K562 (cell line): Measurements from ENCODE around the gene APBB2. TPM values are rescaled to one million over a fixed set of nuclear protein-coding genes. Genes with fewer than 3 reads are reported as not detected.

Source experiments
- ATAC-seq: fragments of 200-7000 bp; cut with Tn5 transposase; 3 replicates; pipeline ENCODE4 v1.9.1; 2020; ENCODE audit warnings: moderate library complexity
- BruUV-seq: library from RNA; stranded (reverse); fragments of 400-500 nt; replicated peaks from 2 replicates; lab custom pipeline; 2021; lab: Mats Ljungman, UMichigan
- CTCF ChIA-PET: fragments of 300-600 bp; formaldehyde crosslinking; extraction: SDS; loops from one replicate; lab custom pipeline; 2021; ENCODE audit warnings: low intra/inter-chr PET ratio; lab: Yijun Ruan, JAX
- POLR2A ChIA-PET: fragments of 300-600, 350-650 bp; sonication (Branson Sonifier 250); formaldehyde crosslinking; extraction: SDS; loops from one replicate; lab custom pipeline; 2021; ENCODE audit warnings: antibody characterized with exemption, inconsistent platforms; lab: Yijun Ruan, JAX
- DNase-seq, 4 experiments: peaks; one replicate each; pipeline versions ENCODE4 v3.0.0 to v3.0.0-alpha.2; 2011 to 2018; ENCODE audit warnings: low spot score in 3 of 4, mixed read lengths in 3 of 4; ENCODE audit errors: extremely low read depth in 1 of 4
- FAIRE-seq: peaks from 2 replicates; lab custom pipeline; 2011; peaks lifted over from hg19 to GRCh38; lab: Jason Lieb, UNC
- H2AFZ ChIP-seq: 2 replicates; pipeline ENCODE4 v1.6.0; 2011; ENCODE audit warnings: low read depth, low read length, control low read depth, inconsistent platforms
- H3K27ac ChIP-seq: fragments of 200-600 bp; 3 replicates; pipeline ENCODE4 v1.8.0; 2011; ENCODE audit warnings: low read depth, mild to moderate bottlenecking, control low read depth, inconsistent platforms, low read length, moderate library complexity, mixed read lengths; ENCODE audit errors: extremely low read depth
- H3K27me3 ChIP-seq, 2 experiments: fragments of 300-600 bp in 1 of 2; 2 replicates in 1 of 2; 3 replicates in 1 of 2; pipeline versions ENCODE4 v1.6.0 to v1.8.0; 2011; ENCODE audit warnings: inconsistent platforms in 2 of 2, low read length in 2 of 2, mild to moderate bottlenecking in 1 of 2, mixed read lengths in 1 of 2, moderate library complexity in 1 of 2; ENCODE audit not compliant: control insufficient read depth in 2 of 2, insufficient read depth in 2 of 2
- H3K36me3 ChIP-seq: fragments of 300-600 bp; 3 replicates; pipeline ENCODE4 v1.8.0; 2011; ENCODE audit warnings: mild to moderate bottlenecking, low read length, inconsistent platforms; ENCODE audit not compliant: control insufficient read depth, insufficient read depth
- H3K4me1 ChIP-seq, 2 experiments: fragments of 200-600 bp in 1 of 2; replicated peaks in 1 of 2; 2 replicates in 1 of 2; 3 replicates in 1 of 2; pipeline versions ENCODE4 v1.5.1 to v1.8.0; 2011; ENCODE audit warnings: inconsistent platforms in 2 of 2, low read length in 2 of 2, mild to moderate bottlenecking in 1 of 2, mixed read lengths in 1 of 2, moderate library complexity in 1 of 2; ENCODE audit not compliant: control insufficient read depth in 2 of 2, insufficient read depth in 2 of 2
- H3K4me2 ChIP-seq: 2 replicates; pipeline ENCODE4 v1.6.1; 2011; ENCODE audit warnings: low read length, control low read depth, inconsistent platforms, mixed read lengths; ENCODE audit not compliant: insufficient read depth
- H3K4me3 ChIP-seq: fragments of 200-600 bp; sonication (generic), shearing (Covaris generic); 2 replicates; pipeline ENCODE4 v1.5.1; 2016; ENCODE audit warnings: control low read depth, inconsistent platforms
- H3K79me2 ChIP-seq: fragments of 200-600 bp; 3 replicates; pipeline ENCODE4 v1.8.0; 2011; ENCODE audit warnings: low read length, inconsistent platforms; ENCODE audit not compliant: control insufficient read depth, insufficient read depth
- H3K9ac ChIP-seq, 2 experiments: 2 replicates each; pipeline versions ENCODE4 v1.6.0 to v1.6.1; 2011; ENCODE audit warnings: low read depth in 2 of 2, low read length in 2 of 2, control low read depth in 1 of 2, inconsistent platforms in 1 of 2, mild to moderate bottlenecking in 1 of 2, mixed read lengths in 1 of 2; ENCODE audit not compliant: insufficient read depth in 1 of 2
- H3K9me1 ChIP-seq: one replicate; pipeline ENCODE4 v1.6.0; 2011; ENCODE audit warnings: inconsistent platforms, mild to moderate bottlenecking, low read length, moderate library complexity; ENCODE audit not compliant: control insufficient read depth, insufficient read depth
- H3K9me3 ChIP-seq: replicated peaks from 2 replicates; pipeline ENCODE4 v1.5.1; 2011; ENCODE audit warnings: low read depth, low read length, inconsistent platforms; ENCODE audit not compliant: control insufficient read depth, insufficient read depth
- H4K20me1 ChIP-seq: replicated peaks from 2 replicates; pipeline ENCODE4 v1.6.1; 2011; ENCODE audit warnings: low read length, inconsistent platforms, mixed read lengths; ENCODE audit not compliant: control insufficient read depth, insufficient read depth
- BCLAF1 ChIP-seq, 2 experiments: fragments of 450-650 bp in 1 of 2; IDR thresholded peaks; 2 replicates each; pipeline ENCODE4 v1.6.1; 2011 to 2017; ENCODE audit warnings: low read depth in 2 of 2, antibody characterized with exemption in 1 of 2, borderline replicate concordance in 1 of 2, low read length in 1 of 2, mild to moderate bottlenecking in 1 of 2, mixed read lengths in 1 of 2; ENCODE audit not compliant: control insufficient read depth in 1 of 2
- BDP1 ChIP-seq: IDR thresholded peaks from 3 replicates; pipeline ENCODE4 v1.6.1; 2011; ENCODE audit not compliant: insufficient read length, insufficient read depth
- CBFA2T3 ChIP-seq: fragments of 450-650 bp; IDR thresholded peaks from 2 replicates; pipeline ENCODE4 v1.6.1; 2017
- CHCHD3 ChIP-seq: fragments of 250-450 bp; sonication (Bioruptor Pico); IDR thresholded peaks from 2 replicates; pipeline ENCODE4 v2.1.2; 2022; ENCODE audit warnings: mild to moderate bottlenecking
- EP400 ChIP-seq: fragments of 450-650 bp; IDR thresholded peaks from 2 replicates; pipeline ENCODE4 v1.6.1; 2017; ENCODE audit warnings: antibody characterized with exemption, mild to moderate bottlenecking, moderate library complexity
- FOS ChIP-seq: IDR thresholded peaks from 3 replicates; pipeline ENCODE4 v1.6.1; 2011; ENCODE audit not compliant: insufficient read length; ENCODE audit errors: extremely low read depth
- HDGF ChIP-seq: fragments of 450-650 bp; IDR thresholded peaks from 2 replicates; pipeline ENCODE4 v1.6.1; 2016
- MAX ChIP-seq: sonication (generic); formaldehyde crosslinking; IDR thresholded peaks from 2 replicates; pipeline ENCODE4 v1.9.0; 2022; ENCODE audit warnings: mild to moderate bottlenecking, missing genetic modification reagents
- MAZ ChIP-seq, 2 experiments: fragments of 450-650 bp in 1 of 2; sonication (generic) in 1 of 2; formaldehyde crosslinking; IDR thresholded peaks in 1 of 2; conservative IDR thresholded peaks in 1 of 2; 2 replicates each; pipeline versions ENCODE4 v1.4.0 to v1.5.0; 2020; ENCODE audit warnings: mild to moderate bottlenecking in 1 of 2, missing genetic modification reagents in 1 of 2
- NFYB ChIP-seq: IDR thresholded peaks from 2 replicates; pipeline ENCODE4 v1.6.1; 2011; ENCODE audit warnings: mild to moderate bottlenecking, moderate library complexity; ENCODE audit not compliant: insufficient read length; ENCODE audit errors: extremely low read depth
- RFX1 ChIP-seq: fragments of 450-650 bp; IDR thresholded peaks from 2 replicates; pipeline ENCODE4 v1.6.1; 2016; ENCODE audit warnings: mild to moderate bottlenecking, moderate library complexity
- RREB1 ChIP-seq: fragments of 250-450 bp; sonication (Bioruptor Pico); IDR thresholded peaks from 2 replicates; pipeline ENCODE4 v1.4.0; 2020
- SIRT6 ChIP-seq: IDR thresholded peaks from one replicate; pipeline ENCODE4 v1.6.1; 2012; ENCODE audit warnings: low read depth, mild to moderate bottlenecking, control low read depth, inconsistent platforms, low read length, moderate library complexity
- TEAD4 ChIP-seq, 2 experiments: sonication (generic) in 1 of 2; formaldehyde crosslinking in 1 of 2; IDR thresholded peaks; 2 replicates each; pipeline versions ENCODE4 v1.6.1 to v1.8.0; 2012 to 2022; ENCODE audit warnings: borderline replicate concordance in 1 of 2, inconsistent platforms in 1 of 2, low read length in 1 of 2, mild to moderate bottlenecking in 1 of 2, missing genetic modification reagents in 1 of 2
- WGBS: fragments of 100-300 bp; shearing (Covaris generic); methylation state at CpG from one replicate; pipeline ENCODE4 v1.1.6; 2016; ENCODE audit warnings: low coverage, mixed read lengths; ENCODE audit not compliant: insufficient coverage; ENCODE audit errors: missing lambda C conversion rate; 5-methylcytosine and 5-hydroxymethylcytosine counted together
- in situ Hi-C: fragments of 300-500 bp; cut with MboI; formaldehyde crosslinking; loops from 4 replicates; pipeline ENCODE4 v1.15.0; 2018; ENCODE audit warnings: inconsistent platforms, mixed read lengths
- intact Hi-C: fragments of 100-400 bp; cut with micrococcal nuclease; formaldehyde crosslinking; loops from 2 replicates; pipeline ENCODE4 v1.14.2; 2022
- polyA plus RNA-seq, 8 experiments: library from polyadenylated mRNA; depleted of rRNA in 4 of 8; stranded (reverse) in 5 of 8; unstranded in 3 of 8; fragments of >200 nt; fragmentation: Nextera tagmentation in 2 of 8; fragmentation: Illumina TruSeq in 1 of 8; extraction: Ambion mirVana in 2 of 8; extraction: Trizol in 1 of 8; gene quantifications; 2 replicates each; pipeline versions ENCODE4 v1.2.1 to v1.2.3, GENCODE V29; 2011 to 2014; ENCODE audit warnings: inconsistent platforms in 1 of 8, missing spikeins in 1 of 8
- total RNA-seq, 7 experiments: library from RNA; depleted of rRNA in 6 of 7; stranded (reverse); fragments of >200 nt in 6 of 7; fragmentation: Illumina TruSeq in 2 of 7; extraction: Trizol in 2 of 7; gene quantifications; 2 replicates each; pipeline versions ENCODE4 v1.2.1 to v1.2.3, GENCODE V29; 2011 to 2021; ENCODE audit warnings: low replicate concordance in 1 of 7

Gene APBB2
- total and polyA plus RNA-seq, 9 of the 15 experiments (the other 6 are each of a cell fraction or from before 2014, with no cell fraction given) = 0.08 to 2.1 (median 1.4) TPM

GRCh38 chr4:40878548-40879055 is 335.7 kb downstream of the APBB2 start:
- no peaks in the 10 kb centered on the region for H4K20me1 ChIP-seq
- no peak for ATAC-seq
- intact Hi-C loops = no loop called here
- ChIA-PET CTCF (no interaction called here), POLR2A (no interaction called here)
- WGBS = 8% methylated on average over 6 of the region's 6 CpGs
- no peak overlapping the region for H3K4me2 ChIP-seq
- no peaks in the 10 kb centered on the region for H3K9me3 ChIP-seq
- H3K79me2 ChIP-seq = no peaks in the 10 kb centered on the region
- H3K36me3 ChIP-seq = no peaks in the 10 kb centered on the region
- no peaks in the 10 kb centered on the region for H3K4me1 ChIP-seq
- no peak overlapping the region for H3K9ac ChIP-seq
- no peaks in the 10 kb centered on the region for H3K9me1 ChIP-seq
- no peak for FAIRE-seq
- no peak overlapping the region for H2AFZ ChIP-seq
- H3K27me3 ChIP-seq = peaks cover 8 to 15% of the 10 kb centered on the region in 2 experiments; a peak in 4 of 5 replicates
- H3K27ac ChIP-seq = no peak overlapping the region
- in situ Hi-C loops = no loop called here
- DNase-seq = no peak
- BruUV-seq = no TSS peak
- H3K4me3 ChIP-seq = no peak overlapping the region
- TF ChIP-seq CBFA2T3 = no peak
- TF ChIP-seq FOS = no peak
- no peak for TF ChIP-seq RFX1
- TF ChIP-seq MAX (CRISPR knock-in tag) = no peak
- TF ChIP-seq MAZ (CRISPR knock-in tag; conservative IDR thresholded peaks at IDR 0.05 in 1 of 2, IDR thresholded peaks at IDR 0.05 in 1 of 2) = no peak
- no peak for TF ChIP-seq SIRT6
- TF ChIP-seq TEAD4 (IDR thresholded peaks at IDR 0.05; ENCODE audit: low read length) = no peak
- no peak for TF ChIP-seq TEAD4 (CRISPR knock-in tag; IDR thresholded peaks at IDR 0.05; ENCODE audit: borderline replicate concordance)
- no peak for TF ChIP-seq BDP1
- TF ChIP-seq CHCHD3 = no peak
- no peak for TF ChIP-seq HDGF
- TF ChIP-seq RREB1 (CRISPR knock-in tag) = no peak
- no peak for TF ChIP-seq NFYB
- no peak for TF ChIP-seq BCLAF1 (IDR thresholded peaks at IDR 0.05; ENCODE audit: borderline replicate concordance in 1 of 2, control insufficient read depth in 1 of 2, low read depth in 2 of 2, low read length in 1 of 2)
- no peak for TF ChIP-seq EP400
